Cardiac septum (tissue), 1 donor: Measurements from ENCODE around the gene PDZRN3. TPM values are rescaled to one million over a fixed set of nuclear protein-coding genes. Genes with fewer than 3 reads are reported as not detected.

Source experiments
- DNase-seq: peaks from one replicate; pipeline ENCODE4 v3.0.0-alpha.2; 2020; ENCODE audit warnings: low spot score
- intact Hi-C: fragments of 100-400 bp; cut with DNase I; formaldehyde crosslinking; loops from one replicate; pipeline ENCODE4 v1.14.0; 2022
- total RNA-seq: library from RNA; stranded (reverse); fragmentation: NEBNext Ultra II Directional; extraction: Animal tissue kit (Norgen Biotek cat#: 25700); gene quantifications from one replicate; pipeline ENCODE4 v1.2.1, GENCODE V29; 2021
- donor health status: DM: no; HTN: no; CAD: no.

Gene PDZRN3
- total RNA-seq, 1 donor from 2014 or later, result 66.0 TPM

DNA sequence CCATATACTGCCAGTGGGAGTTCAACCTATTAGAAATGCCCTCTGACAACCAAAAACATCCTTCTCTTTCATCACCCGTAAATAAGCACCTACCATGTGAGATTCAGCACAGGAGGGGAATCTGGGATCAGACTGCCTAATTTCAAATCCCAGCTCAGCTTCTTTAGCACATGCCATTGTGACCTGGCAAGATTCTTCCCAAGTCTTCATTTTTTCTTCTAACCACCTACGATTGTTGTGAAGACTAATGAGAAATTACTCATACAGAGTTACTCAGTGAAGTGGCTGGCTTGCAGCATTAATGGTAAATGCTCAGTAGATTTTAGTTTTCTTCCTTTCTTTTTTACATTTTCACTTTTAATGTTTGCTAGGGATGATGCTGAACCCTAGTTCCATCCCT lies 176.7 kb downstream of the PDZRN3 start:
- intact Hi-C loops, result no loop called here
- DNase-seq, result no peak

DNA sequence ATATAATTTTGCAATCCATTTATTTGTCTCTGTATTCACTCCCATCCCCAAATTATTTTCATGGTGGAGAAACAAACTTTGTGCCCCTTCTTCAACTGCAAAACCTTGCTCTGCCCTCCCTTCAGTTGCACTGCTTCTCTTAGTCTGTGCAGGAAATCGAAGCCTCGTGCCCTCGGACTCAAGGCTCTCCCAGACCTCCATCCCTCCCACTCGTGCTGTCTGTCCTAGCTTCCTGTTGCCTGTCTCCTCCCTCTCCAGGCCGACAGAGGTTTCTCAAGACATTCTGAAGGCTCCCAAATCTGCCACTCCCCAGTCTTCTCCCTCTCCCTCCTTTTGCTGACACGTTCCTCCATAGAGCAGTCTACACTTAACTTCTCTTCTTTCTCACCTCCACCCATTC lies 177.6 kb downstream of the PDZRN3 start:
- intact Hi-C loops, result no loop called here
- no peak for DNase-seq

DNA sequence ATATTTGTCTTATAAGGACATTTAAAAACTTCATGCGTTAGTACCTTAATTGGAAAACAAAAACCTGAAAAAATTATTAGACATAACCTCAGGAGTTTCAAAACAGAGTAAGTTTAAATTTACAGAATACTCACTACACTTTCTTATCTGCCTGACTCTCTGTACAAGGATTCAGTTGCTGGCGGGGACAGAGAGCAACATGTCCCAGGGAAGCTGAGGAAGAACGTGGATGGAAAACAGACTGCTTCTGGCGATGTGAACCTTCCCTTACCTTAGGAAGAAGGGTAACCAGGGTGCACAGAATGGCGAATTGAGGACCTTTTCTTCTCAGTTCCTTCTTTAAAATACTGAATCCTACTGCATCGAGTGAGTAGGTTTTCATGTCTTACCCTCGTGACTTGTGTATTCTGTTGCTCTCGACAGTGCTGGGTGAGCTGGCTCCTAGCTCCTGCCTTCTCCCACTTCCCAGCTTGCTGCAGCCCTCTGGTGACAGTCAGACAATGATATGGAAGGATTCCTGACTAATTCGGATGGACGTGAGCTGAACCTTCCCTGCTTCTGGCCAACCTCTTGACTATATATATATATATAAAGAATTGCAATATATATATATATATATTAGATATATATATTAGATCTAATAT lies 178.2 kb downstream of the PDZRN3 start:
- no peak for DNase-seq
- intact Hi-C loops, result no loop called here

DNA sequence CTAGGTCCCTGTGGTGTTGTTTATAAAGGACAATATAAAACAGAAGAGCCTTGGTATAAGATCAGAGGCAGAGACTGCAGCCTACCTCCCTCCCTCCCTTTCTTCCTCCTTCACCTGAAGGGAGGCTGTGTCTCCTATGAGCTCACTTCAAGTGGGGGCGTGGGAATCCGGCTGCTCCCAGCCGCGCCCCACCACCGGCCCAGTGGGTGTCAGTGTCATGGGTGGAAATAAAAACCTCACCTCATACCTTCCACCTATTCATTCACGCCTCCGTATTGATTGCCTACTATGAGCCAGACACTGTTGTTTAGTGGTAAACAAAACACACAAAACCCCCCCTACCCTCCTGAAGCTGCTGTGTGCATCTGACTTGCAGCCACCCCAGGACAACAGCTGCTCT lies 181.9 kb downstream of the PDZRN3 start:
- intact Hi-C loops, result no loop called here

DNA sequence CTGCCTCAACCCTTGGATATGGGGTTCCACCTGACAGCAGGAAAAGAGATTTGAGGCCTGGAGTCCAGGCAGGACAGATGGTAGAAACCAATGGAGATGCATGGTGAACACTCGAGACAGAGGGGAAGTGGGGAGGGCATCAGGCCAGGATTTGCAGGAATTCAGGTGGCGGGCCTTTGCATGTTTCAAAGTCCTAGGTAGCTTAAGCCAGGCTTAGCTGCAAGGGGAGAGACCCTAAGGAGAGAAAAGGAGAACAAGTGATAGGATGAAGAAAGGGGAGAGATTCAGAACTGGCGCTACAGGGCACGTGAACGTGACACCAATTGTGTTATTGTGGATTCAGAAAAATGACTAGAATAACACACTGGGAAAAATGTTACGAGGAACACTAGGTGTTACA lies 182.6 kb downstream of the PDZRN3 start:
- no peak for DNase-seq
- intact Hi-C loops, result no loop called here

More for the DNA sequence above, 181.9 kb downstream of the PDZRN3 start:
- no peak for DNase-seq

DNA sequence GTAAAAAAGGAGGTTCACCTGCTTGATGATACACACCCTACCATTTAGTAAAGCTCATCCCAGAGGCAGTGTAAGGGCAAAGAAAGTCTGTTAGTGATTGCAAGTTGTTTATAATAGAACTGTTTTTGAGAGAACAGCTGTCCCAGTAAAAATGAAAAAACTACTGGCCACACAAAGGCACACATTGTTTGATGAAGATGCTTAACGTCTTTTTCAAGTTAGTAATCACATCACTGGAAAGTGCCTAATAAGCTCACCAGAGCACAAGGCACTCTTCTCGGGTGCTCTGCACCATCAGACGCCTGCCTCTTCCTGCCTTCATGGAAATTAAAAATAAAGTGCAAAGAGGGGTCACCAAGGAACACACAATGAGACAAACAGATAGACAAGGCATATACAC lies 186.9 kb downstream of the PDZRN3 start:
- DNase-seq, result no peak
- intact Hi-C loops, result no loop called here

DNA sequence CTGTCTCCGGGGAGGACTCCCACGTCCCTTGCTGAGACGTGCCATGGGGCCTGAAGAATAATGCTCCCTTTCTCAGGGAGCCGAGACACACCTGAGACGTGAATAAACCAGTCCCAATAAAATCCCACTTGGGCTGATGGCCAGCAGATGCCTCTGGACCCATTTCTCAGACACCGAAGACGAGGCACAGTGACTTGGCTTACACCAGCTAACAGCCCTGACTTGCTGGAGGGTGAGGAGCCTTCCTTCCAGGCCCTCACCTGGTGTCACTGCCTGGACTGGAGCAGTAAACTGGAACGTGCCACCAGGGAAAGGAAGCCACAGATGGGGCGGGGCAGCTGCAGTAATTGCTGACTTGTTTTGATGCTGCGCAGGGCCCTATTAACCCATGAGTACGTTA lies 189.7 kb downstream of the PDZRN3 start:
- DNase-seq, result no peak
- intact Hi-C loops, result no loop called here

DNA sequence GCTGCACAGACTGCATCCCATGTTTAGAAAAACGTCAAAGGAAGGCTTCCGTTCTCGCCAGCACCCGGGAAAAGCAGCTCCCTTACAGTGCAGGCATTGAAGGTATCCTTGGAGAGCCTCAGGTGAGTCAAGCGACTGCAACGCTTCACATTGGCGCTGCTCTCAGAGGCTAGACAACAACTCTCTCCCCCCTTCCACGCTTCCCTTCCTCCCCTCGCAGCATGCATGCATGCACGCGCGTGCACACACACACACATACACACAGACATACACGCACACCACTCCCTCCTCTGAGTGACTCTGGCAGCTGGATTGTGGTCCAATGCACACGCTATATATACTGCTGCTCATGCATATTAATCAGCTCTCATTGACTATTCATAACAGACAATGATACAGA lies 191.1 kb downstream of the PDZRN3 start:
- DNase-seq, result no peak
- intact Hi-C loops, result loop anchor here (5.0 kb wide), 1 partner anchor 331 kb away; no protein-coding TSS in a partner anchor

DNA sequence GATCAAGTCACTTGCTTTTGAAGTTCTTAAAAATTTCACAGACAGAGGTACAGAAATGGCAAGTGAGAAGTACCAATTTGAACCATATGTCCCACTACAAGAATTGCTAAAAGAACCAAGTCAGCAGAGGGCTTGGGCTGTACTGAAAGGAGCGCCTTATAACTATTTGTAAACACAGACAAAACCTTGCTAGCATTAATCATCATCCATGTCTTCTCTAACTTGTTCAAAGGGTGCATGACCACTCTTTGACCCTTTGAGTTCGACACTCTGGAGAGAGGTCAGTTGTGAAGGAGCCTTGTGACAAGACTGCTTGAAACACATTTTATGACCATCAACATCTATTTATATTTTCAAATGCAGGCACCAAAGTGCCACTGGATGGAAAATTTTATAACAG lies 191.7 kb downstream of the PDZRN3 start:
- no peak for DNase-seq
- intact Hi-C loops, result loop anchor here (5.0 kb wide), 1 partner anchor 331 kb away; no protein-coding TSS in a partner anchor

DNA sequence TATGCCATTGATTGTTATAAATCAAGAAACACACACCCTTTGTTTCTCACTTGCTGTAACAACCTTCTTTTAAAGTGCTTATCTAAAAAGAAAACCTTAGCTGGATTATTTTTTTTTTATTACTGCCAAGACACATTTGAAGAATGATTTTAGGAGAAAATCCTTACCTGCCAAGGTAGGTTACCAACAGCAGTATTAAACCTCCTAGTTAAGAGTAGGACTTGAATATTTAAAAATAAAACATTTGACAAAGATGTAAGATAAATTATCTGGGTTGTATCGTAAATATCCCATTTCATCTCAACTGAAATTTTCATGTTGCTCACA lies 192.1 kb downstream of the PDZRN3 start:
- intact Hi-C loops, result loop anchor here (5.0 kb wide), 1 partner anchor 330 kb away; no protein-coding TSS in a partner anchor
- no peak for DNase-seq

DNA sequence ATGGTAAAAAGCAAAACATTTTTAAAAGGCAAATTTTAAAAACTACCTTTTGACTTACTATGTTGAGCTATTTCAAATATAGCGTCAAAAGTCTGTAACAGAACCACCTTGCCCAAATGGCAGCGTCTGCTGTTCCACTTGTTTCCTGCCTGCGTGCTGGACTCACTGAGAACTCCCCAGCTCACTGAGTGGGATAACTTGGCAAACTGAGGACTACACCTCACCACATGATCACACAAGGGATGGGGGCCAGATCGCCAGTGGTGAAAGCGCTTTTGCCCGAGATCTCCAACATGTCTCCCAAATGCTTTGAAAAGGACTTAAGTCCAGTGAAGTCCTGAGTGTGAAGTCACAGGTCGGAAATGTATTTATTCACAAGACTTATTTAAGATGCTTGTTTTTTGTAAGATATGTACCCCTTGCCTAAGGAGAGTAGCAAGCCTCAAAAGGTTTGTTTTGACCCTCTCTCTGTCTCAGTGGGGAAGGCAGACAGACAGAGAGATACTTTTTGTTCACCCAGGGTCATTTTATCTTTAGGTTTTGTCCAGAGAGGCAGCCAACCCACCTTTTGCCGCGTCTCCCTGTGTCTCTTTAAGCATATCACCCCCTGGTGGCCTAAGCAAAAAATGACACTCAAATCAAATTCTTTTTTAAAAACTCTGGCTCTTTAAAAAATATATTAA lies 192.6 kb downstream of the PDZRN3 start:
- no peak for DNase-seq
- intact Hi-C loops, result loop anchor here (5.0 kb wide), 1 partner anchor 330 kb away; no protein-coding TSS in a partner anchor

DNA sequence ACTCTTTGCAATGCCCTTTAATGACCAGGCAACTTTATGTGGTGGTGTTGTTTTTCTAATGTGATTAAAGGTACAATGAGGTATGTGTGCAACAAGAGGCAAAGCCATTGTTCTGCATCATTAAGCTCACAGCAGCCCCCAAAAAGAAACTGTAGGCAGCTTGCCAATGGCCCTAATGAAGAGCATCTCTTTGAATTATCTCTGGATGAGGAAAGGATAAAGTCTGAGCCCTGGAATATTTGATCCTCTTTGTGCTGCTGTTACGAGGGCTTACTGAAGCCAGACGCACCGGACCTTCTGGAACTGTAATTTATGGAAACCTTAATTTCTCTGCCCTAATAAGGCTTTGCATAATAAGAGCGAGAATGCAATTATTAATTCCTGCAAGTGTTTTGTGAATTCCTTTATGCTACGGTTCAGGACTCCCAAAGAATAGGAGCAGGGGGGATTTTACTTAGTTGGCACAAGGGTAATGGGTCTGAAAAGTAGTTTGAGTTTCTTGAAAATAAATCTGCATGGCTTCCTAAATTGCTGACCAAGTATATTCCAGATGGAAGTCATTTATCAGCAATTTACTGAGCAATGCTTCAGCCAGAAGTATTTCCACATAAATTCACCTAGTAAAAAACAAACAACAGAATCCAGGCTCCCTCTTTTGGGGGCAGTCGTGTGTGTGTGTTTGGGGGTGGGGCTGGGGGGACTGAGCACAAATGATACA lies 193.4 kb downstream of the PDZRN3 start:
- DNase-seq, result no peak
- intact Hi-C loops, result loop anchor here (5.0 kb wide), 1 partner anchor 329 kb away; no protein-coding TSS in a partner anchor

DNA sequence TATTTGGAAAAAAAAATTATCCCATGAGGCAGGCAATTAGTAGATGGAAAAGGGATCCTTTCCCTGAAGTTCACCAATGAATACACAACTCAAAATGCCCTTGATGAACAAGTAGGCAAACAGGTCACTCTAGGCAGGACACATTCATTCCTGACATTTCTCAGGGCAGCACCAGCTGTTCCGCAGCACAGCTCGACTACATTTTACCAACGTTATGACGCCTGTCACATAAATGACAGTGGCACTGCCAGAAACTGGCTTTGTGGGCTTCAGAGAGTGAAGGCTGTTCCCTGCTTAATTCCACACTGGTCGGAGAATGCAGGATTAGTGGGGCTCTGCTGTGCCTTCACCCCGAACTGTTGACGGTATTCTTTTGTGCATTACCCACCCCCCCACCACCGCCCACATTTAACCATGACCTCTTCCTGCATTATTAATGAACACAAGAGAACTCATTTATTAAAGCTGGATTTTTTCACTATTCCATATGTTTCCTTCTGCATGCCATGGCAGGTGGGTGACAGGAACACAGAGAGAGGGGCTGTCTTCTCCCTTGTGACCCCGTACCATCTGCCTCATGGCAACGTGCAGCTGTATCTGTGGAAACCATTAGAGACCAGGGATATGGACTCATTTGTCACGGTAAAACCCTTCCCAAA lies 197.6 kb downstream of the PDZRN3 start:
- intact Hi-C loops, result no loop called here
- no peak for DNase-seq

DNA sequence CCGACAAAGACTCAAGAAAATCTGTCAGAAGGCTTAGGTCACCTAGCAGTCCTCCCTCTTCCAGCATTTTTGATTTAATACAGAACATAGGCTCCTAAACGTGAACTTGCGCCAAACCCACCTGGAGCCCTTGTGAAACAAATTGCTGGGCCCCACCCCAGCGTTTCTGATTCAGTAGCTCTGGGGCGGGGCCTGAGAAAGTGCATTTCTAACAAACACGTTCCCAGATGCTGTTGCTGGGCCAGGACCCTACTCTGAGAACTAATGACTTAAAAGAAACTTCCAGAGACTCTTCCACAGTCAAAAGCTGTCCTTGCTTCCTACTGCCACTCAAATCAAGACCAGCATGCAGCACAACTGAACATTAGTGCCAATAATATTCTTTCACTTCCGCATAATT lies 198.1 kb downstream of the PDZRN3 start:
- intact Hi-C loops, result no loop called here
- DNase-seq, result no peak

DNA sequence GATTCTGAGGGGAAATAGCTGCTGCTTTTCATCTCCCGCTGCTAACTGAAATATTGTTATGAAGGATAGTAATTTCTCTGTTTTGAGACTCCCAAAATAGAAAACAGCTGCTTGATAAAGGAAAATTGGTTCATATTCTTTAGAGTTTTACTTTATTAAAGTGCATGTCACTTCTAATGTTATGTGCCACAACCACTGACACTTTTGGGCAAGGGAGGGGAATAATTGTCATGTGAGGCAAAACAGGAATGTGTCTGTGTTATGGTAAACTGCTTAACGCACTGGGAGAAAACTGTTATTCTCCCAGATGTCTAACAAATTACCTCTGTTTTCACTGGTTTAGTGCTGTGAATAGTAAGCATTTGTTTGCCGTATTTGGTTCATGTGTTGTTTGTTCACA lies 201.6 kb downstream of the PDZRN3 start:
- no peak for DNase-seq
- intact Hi-C loops, result no loop called here

DNA sequence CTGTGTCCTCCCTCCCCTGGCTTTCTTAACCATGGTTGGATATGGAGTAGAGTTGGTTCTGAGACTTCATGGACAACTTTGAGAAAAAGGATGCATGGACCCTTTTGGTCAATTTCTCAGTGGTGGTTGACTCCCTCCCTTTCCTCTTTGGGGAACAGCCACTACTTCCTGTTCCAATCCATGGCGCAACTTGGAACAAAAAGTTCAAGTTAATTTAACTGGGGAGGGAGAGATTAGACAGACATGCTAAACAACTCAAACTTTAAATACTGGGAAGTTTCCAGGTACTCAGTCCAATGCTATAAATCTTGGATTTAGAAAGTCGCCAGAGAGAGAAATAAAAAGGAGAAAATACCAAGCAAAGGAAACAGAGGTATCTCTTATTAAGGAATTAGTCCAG lies 202.2 kb downstream of the PDZRN3 start:
- intact Hi-C loops, result no loop called here
- DNase-seq, result no peak

DNA sequence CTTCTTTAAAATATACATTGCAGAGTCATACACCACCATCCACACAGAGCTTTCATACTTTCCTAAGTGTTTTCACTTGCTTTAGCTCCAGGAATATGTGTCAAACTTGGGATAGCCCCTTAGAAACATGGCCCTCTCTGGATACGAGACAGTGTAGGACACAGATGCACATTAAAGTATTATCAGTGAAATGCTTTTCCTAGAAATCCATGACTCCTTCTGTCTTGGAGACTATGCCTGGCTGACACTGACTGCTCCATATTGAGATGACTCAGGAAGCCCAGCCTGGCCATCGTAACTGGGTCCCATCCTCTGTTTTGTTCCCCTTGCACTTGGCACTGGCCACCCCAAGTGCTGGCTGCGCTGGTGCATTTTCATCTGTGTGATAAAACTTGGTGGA lies 204.8 kb downstream of the PDZRN3 start:
- intact Hi-C loops, result no loop called here
- DNase-seq, result no peak

DNA sequence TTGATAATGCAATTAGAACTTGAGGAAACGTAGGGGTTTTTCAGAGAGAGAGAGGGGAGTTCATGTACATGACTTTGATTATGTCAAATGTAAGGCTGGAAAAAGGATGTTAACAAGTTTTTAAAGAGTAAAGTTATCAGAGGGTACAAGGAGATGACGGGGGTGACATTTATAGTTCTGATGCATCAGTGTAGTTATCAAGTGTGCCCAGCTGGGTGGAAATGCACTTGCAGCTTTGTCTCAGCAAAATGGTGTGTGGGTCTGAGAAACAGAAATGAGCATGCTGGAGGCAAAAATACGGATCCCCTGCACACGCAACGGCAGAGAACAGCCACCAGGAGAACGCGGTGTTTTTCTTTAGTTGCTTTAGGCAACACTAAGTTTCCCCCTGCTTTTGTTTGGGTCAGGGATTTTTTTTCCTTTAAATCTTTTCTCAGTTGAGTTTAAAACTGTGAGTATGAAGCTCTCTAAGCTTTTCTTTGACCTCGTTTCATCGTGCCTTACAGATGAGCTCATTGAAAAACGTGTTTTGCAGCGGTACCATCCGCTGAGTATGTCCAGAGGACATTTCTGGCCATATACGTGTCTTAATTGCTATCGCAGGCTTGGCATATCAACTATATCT lies 205.4 kb downstream of the PDZRN3 start:
- no peak for DNase-seq
- intact Hi-C loops, result no loop called here

DNA sequence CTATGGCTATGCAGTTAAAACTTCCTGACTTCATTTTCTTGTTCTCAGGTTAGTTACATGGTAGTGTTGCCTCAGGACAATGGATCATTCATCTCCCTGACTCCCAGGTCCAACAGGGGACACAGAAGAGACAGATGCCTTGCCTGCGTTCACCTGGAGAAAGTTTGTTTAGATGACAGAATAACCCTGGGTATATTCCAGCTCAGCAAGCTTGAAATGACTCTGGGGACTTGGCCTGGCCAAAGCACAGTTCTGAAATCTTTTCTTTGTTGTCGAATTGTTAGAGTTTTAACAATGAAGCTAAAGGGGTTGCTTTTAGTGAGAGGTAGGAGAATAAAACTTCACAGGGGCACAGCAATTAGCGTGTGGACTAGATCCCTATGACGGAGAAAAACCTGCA lies 206.1 kb downstream of the PDZRN3 start:
- intact Hi-C loops, result no loop called here
- no peak for DNase-seq

DNA sequence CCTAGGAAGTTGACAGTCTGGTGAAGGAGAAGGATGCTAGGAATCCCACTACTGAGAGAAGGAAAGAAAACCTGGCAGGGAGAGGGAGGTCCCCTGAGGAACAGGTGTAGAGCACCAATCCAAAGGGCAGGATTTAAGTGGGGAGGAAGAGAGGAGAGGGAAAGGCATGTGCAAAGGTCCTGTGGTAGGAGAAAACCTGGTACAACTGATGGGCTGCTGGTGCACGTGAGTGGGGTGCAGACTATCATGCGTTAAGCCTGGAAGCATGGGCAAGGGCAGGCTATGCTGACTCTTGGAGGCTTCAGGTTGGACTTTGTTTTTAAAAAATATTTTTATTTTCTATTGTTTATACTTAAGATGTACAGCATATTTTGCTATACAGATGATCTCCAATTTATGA lies 209.6 kb downstream of the PDZRN3 start:
- no peak for DNase-seq
- intact Hi-C loops, result no loop called here
